Measurements from ENCODE around the gene HIF3A. TPM values are rescaled to one million over a fixed set of nuclear protein-coding genes. Genes with fewer than 3 reads are reported as not detected.

The HIF3A gene
- total and polyA plus RNA-seq, 2 of the 8 experiments (the other 6 are each of a cell fraction or from before 2014, with no cell fraction given): 38.6 to 38.8 TPM

DNA sequence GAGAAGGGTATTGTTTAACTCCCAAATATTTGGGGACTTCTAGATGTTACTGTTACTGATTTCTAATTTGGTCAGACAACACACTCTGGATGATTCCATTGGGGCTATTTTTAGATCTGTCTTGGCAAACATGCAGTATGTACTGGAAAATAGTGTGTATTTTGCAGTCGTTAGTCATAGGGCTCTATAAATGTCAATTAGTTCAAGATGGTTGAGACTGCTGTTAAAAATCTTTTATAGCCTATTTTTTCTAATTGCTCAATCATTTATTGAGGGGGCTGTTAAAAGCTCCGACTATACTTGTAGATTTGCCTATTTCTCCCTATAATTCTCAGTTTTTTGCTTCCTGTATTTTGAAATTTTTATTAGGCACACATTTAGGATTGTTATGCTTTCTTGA, 81.4 kb downstream of the HIF3A start:
- Histone ChIP-seq H3K36me3 (ENCODE audit: control insufficient read depth in 2 of 4, insufficient read depth in 4 of 4, low read length in 3 of 4) (peaks cover 11 to 50% (median 33%) of the 10 kb centered on the region in 4 experiments), H3K23ac (ENCODE audit: insufficient read length) (no peak overlapping the region), H4K8ac (ENCODE audit: extremely low read depth, insufficient read depth, low read length) (no peak overlapping the region), H3K4me3 (ENCODE audit: extremely low read depth in 1 of 4, insufficient read depth in 2 of 4, low read depth in 3 of 4, low read length in 4 of 4) (no peak overlapping the region), H3K4me1 (replicated peaks in 1 of 4; ENCODE audit: control insufficient read depth in 3 of 4, insufficient read depth in 4 of 4, low read length in 3 of 4) (peaks cover 9 to 13% (median 11%) of the 10 kb centered on the region in 4 experiments), H3K27ac (ENCODE audit: low read depth, low read length) (no peak overlapping the region), H3K79me2 (ENCODE audit: control insufficient read depth in 1 of 2, insufficient read depth in 2 of 2, low read length in 2 of 2) (peaks cover 0 to 24% of the 10 kb centered on the region in 2 experiments; a peak in 2 of 4 replicates), H3K4ac (replicated peaks; ENCODE audit: insufficient read length, low read depth, low read length) (no peak overlapping the region), H3K9me3 (ENCODE audit: insufficient read depth in 2 of 2, low read depth in 1 of 2, low read length in 1 of 2) (no peaks in the 10 kb centered on the region), H3K79me1 (ENCODE audit: low read depth, low read length) (0 out of 2 replicates have a peak, but pooled peaks cover 3% of the 10 kb centered on the region), H4K5ac (ENCODE audit: insufficient read length, low read depth, low read length) (no peak overlapping the region), H2AFZ (ENCODE audit: low read length) (no peak overlapping the region), H3K18ac (ENCODE audit: extremely low read depth, low read length) (no peak overlapping the region), H2AK5ac (ENCODE audit: low read depth, low read length) (no peak overlapping the region), H3K23me2 (ENCODE audit: low read depth, low read length) (no peaks in the 10 kb centered on the region), H2BK15ac (ENCODE audit: low read length) (no peak overlapping the region), H2BK20ac (ENCODE audit: low read length) (no peak overlapping the region), H3K4me2 (ENCODE audit: insufficient read depth in 1 of 2, low read depth in 2 of 2, low read length in 2 of 2) (no peak overlapping the region), H4K91ac (replicated peaks; ENCODE audit: insufficient read length, low read length) (no peak overlapping the region), H4K20me1 (replicated peaks in 1 of 2; ENCODE audit: control insufficient read depth in 1 of 2, insufficient read depth in 2 of 2, low read length in 2 of 2) (peaks cover 0 to 2% of the 10 kb centered on the region in 2 experiments), H3K9ac (replicated peaks in 1 of 4; ENCODE audit: extremely low read depth in 1 of 4, low read depth in 3 of 4, low read length in 3 of 4) (no peak overlapping the region), H3K14ac (ENCODE audit: insufficient read length) (no peak overlapping the region), H3K27me3 (replicated peaks in 1 of 4; ENCODE audit: control insufficient read depth in 3 of 4, extremely low read depth in 1 of 4, insufficient read depth in 3 of 4, low read length in 3 of 4) (no peaks in the 10 kb centered on the region), H2BK120ac (replicated peaks; ENCODE audit: low read depth, low read length) (no peak overlapping the region), H3K56ac (replicated peaks; ENCODE audit: insufficient read length, low read depth, low read length) (no peak overlapping the region), H2BK12ac (ENCODE audit: low read depth, low read length) (no peak overlapping the region), H2BK5ac (ENCODE audit: low read depth, low read length) (no peak overlapping the region)
- 88% methylated on average over 2 of the region's 2 CpGs; no CpG with 5 or more reads in 1 of the 2 experiments for WGBS, 2 experiments (ENCODE audit: extremely low coverage in 1 of 2, insufficient coverage in 1 of 2, insufficient read length in 1 of 2, insufficient replicate concordance in 2 of 2, low coverage in 1 of 2, low lambda C conversion rate in 2 of 2, missing lambda C conversion rate in 1 of 2)
- FAIRE-seq (no peak), DNase-seq (ENCODE audit: low read depth in 1 of 2, low spot score in 2 of 2) (no peak)
- ChIA-PET POLR2A (ENCODE audit: partially characterized antibody) (interaction anchor here (1.1 to 1.2 kb wide), 2 partner anchors 27 to 29 kb away, joined by 3 read pairs; no protein-coding TSS in a partner anchor), CTCF (ENCODE audit: partially characterized antibody) (interaction anchor here (0.9 to 1.5 kb wide), 6 partner anchors 9 to 300 kb away, joined by 3 to 5 read pairs (median 4); no protein-coding TSS in a partner anchor)
- TF ChIP-seq NANOG (IDR thresholded peaks at IDR 0.05; ENCODE audit: insufficient read depth, low read depth, low read length, poor library complexity, severe bottlenecking) (no peak), BRCA1 (IDR thresholded peaks at IDR 0.05; ENCODE audit: low read depth, low read length) (no peak), GABPA (IDR thresholded peaks at IDR 0.05; ENCODE audit: borderline replicate concordance, insufficient read depth, low read length) (no peak), RAD21 (IDR thresholded peaks at IDR 0.05 in 1 of 2, conservative IDR thresholded peaks at IDR 0.05 in 1 of 2; ENCODE audit: low read depth in 2 of 2, low read length in 2 of 2) (no peak), SP4 (IDR thresholded peaks at IDR 0.05; ENCODE audit: low read length) (no peak), NRF1 (IDR thresholded peaks at IDR 0.05; ENCODE audit: low read depth, low read length) (no peak), CHD2 (IDR thresholded peaks at IDR 0.05; ENCODE audit: low read length) (no peak), FOSL1 (IDR thresholded peaks at IDR 0.05; ENCODE audit: insufficient read depth, low read depth, low read length) (no peak), CBX5 (IDR thresholded peaks at IDR 0.05; ENCODE audit: low read depth, low read length) (no peak)
- TF ChIP-seq, protein P1, sequence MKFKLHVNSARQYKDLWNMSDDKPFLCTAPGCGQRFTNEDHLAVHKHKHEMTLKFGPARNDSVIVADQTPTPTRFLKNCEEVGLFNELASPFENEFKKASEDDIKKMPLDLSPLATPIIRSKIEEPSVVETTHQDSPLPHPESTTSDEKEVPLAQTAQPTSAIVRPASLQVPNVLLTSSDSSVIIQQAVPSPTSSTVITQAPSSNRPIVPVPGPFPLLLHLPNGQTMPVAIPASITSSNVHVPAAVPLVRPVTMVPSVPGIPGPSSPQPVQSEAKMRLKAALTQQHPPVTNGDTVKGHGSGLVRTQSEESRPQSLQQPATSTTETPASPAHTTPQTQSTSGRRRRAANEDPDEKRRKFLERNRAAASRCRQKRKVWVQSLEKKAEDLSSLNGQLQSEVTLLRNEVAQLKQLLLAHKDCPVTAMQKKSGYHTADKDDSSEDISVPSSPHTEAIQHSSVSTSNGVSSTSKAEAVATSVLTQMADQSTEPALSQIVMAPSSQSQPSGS (IDR thresholded peaks at IDR 0.05; ENCODE audit: low read length): no peak
- TF ChIP-seq, protein P2, sequence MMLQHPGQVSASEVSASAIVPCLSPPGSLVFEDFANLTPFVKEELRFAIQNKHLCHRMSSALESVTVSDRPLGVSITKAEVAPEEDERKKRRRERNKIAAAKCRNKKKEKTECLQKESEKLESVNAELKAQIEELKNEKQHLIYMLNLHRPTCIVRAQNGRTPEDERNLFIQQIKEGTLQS (IDR thresholded peaks at IDR 0.05; ENCODE audit: insufficient read depth, low read depth, low read length): no peak

Measured in H1 (cell line).